HG03558 (cell line): ENCODE data around the gene EXOC8.

Experiments used
- ATAC-seq: cut with Tn5 transposase; IDR thresholded peaks from one replicate; pipeline ENCODE4 v1.9.1; 2021; ENCODE audit warnings: moderate number of reproducible peaks; ENCODE audit not compliant: unreplicated experiment; ENCODE audit errors: extremely low read depth

EXOC8 gene

GRCh38 chr1:231318568-231318967 is 19.1 kb downstream of the EXOC8 start:
- no peak for ATAC-seq

GRCh38 chr1:231318015-231318355 is 19.7 kb downstream of the EXOC8 start:
- no peak for ATAC-seq

- no peak for ATAC-seq
Observed at GRCh38 chr1:231317306-231318014, 20.2 kb downstream of the EXOC8 start.

- ATAC-seq: no peak
Observed at GRCh38 chr1:231315887-231316286, 21.8 kb downstream of the EXOC8 start.

- ATAC-seq: no peak
Observed at GRCh38 chr1:231313661-231314060, 24.0 kb downstream of the EXOC8 start.

- no peak for ATAC-seq
Observed at GRCh38 chr1:231312432-231312788, 25.2 kb downstream of the EXOC8 start.

GRCh38 chr1:231311720-231312431 is 25.8 kb downstream of the EXOC8 start:
- ATAC-seq: no peak

GRCh38 chr1:231310391-231310934 is 27.2 kb downstream of the EXOC8 start:
- no peak for ATAC-seq

GRCh38 chr1:231301990-231302389 is 35.7 kb downstream of the EXOC8 start:
- no peak for ATAC-seq

GRCh38 chr1:231295938-231296337 is 41.7 kb downstream of the EXOC8 start:
- no peak for ATAC-seq

GRCh38 chr1:231286603-231287002 is 51.0 kb downstream of the EXOC8 start:
- ATAC-seq: no peak

GRCh38 chr1:231284441-231284840 is 53.2 kb downstream of the EXOC8 start:
- no peak for ATAC-seq
